ENCODE results near the gene CCL13. TPM values are rescaled to one million over a fixed set of nuclear protein-coding genes. Genes with fewer than 3 reads are reported as not detected.
A peak's percentile ranks its signal among the peaks of the same experiment; 100 is the strongest.

CCL13 gene
- total RNA-seq, 1 experiment from 2014 or later: not detected

GRCh38 chr17:34384822-34385605 lies 28.7 kb downstream of the CCL13 start:
- no peak for DNase-seq (ENCODE audit: low spot score)

- no peak for DNase-seq (ENCODE audit: low spot score)
These were observed 30.0 kb downstream of the CCL13 start for GRCh38 chr17:34386343-34386696.

GRCh38 chr17:34386697-34387550 lies 30.6 kb downstream of the CCL13 start:
- DNase-seq (ENCODE audit: low spot score): peak; percentile 42

GRCh38 chr17:34387566-34387965 lies 31.3 kb downstream of the CCL13 start:
- DNase-seq (ENCODE audit: low spot score): no peak

GRCh38 chr17:34389126-34389750 lies 33.0 kb downstream of the CCL13 start:
- no peak for DNase-seq (ENCODE audit: low spot score)

GRCh38 chr17:34390649-34391048 lies 34.4 kb downstream of the CCL13 start:
- no peak for DNase-seq (ENCODE audit: low spot score)

GRCh38 chr17:34391241-34391640 lies 35.0 kb downstream of the CCL13 start:
- DNase-seq (ENCODE audit: low spot score): no peak

GRCh38 chr17:34393401-34393800 lies 37.1 kb downstream of the CCL13 start:
- no peak for DNase-seq (ENCODE audit: low spot score)

GRCh38 chr17:34397265-34397664 lies 41.0 kb downstream of the CCL13 start:
- no peak for DNase-seq (ENCODE audit: low spot score)

GRCh38 chr17:34398990-34399389 lies 42.7 kb downstream of the CCL13 start:
- DNase-seq (ENCODE audit: low spot score): no peak

GRCh38 chr17:34399725-34400124 lies 43.4 kb downstream of the CCL13 start:
- DNase-seq (ENCODE audit: low spot score): no peak

GRCh38 chr17:34400301-34400931 lies 44.1 kb downstream of the CCL13 start:
- no peak for DNase-seq (ENCODE audit: low spot score)

GRCh38 chr17:34401165-34401564 lies 44.9 kb downstream of the CCL13 start:
- no peak for DNase-seq (ENCODE audit: low spot score)

GRCh38 chr17:34403006-34403405 lies 46.7 kb downstream of the CCL13 start:
- no peak for DNase-seq (ENCODE audit: low spot score)

GRCh38 chr17:34406226-34406625 lies 49.9 kb downstream of the CCL13 start:
- no peak for DNase-seq (ENCODE audit: low spot score)

Other genes with a start within 250 kb of the CCL13 start
- gene CCL2, start 101.2 kb upstream of the CCL13 start, total RNA-seq (2014; rRNA removed; shearing (Covaris generic)): 26.2 and 27.3 TPM in 2 replicates
- gene CCL7, start 86.3 kb upstream of the CCL13 start, total RNA-seq (2014; rRNA removed; shearing (Covaris generic)): not detected in 2 replicates
- not detected in 2 replicates for gene CCL11, start 70.7 kb upstream of the CCL13 start, total RNA-seq (2014; rRNA removed; shearing (Covaris generic))
- not detected in 2 replicates for gene CCL8, start 37.0 kb upstream of the CCL13 start, total RNA-seq (2014; rRNA removed; shearing (Covaris generic))
- not detected in 2 replicates for gene CCL1, start 6.8 kb downstream of the CCL13 start, total RNA-seq (2014; rRNA removed; shearing (Covaris generic))
- gene TMEM132E, start 223.1 kb downstream of the CCL13 start, total RNA-seq (2014; rRNA removed; shearing (Covaris generic)): not detected in 2 replicates

All from A172 (cell line).